GM12875 (cell line): ENCODE results near the gene COPZ1.
A peak's percentile ranks its signal among the peaks of the same experiment; 100 is the strongest.

Source experiments
- H3K4me3 ChIP-seq: one replicate; pipeline ENCODE4 v1.5.1; 2011; ENCODE audit warnings: low read depth, low read length, control low read depth
- CTCF ChIP-seq: IDR thresholded peaks from 2 replicates; pipeline ENCODE4 v1.5.1; 2011; ENCODE audit warnings: low read depth, mild to moderate bottlenecking, control low read depth, inconsistent platforms, low read length, moderate library complexity, borderline replicate concordance; ENCODE audit not compliant: insufficient read depth

The COPZ1 gene

DNA sequence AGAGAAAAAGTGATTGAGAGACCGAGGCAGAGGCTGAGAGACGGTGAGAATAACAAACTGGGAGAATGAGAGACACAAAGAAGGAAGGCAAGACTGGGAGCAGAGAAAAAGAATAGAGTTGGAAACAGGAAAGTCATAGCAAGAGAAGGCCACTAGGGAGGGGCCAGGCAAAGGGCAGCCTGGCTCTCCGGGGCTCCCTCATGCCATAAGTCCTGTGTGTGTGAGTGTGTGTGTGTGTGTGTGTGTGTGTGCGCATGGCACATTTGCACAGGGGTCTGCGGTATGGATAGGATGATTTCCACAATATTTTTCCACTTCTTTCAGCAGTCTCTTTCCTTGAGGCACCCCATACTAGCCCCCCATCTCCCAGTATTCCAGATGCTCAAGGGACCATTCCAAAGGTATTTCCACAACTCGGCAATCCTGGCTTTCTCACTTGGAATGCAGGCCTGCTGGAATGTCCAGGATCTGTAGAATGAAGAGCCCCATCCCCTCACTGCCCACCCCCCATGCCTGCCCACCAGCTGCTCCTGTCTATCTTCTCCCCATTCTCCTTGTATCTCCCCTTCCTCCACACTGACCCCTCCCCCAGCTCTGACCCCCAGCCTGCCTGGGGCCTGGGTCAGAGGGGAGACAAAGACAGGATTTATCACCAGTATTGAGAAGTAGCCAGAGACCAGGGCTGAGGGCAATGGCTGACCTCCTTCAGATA lies 30.3 kb downstream of the COPZ1 start:
- no peak for TF ChIP-seq CTCF
- no peak overlapping the region for H3K4me3 ChIP-seq

DNA sequence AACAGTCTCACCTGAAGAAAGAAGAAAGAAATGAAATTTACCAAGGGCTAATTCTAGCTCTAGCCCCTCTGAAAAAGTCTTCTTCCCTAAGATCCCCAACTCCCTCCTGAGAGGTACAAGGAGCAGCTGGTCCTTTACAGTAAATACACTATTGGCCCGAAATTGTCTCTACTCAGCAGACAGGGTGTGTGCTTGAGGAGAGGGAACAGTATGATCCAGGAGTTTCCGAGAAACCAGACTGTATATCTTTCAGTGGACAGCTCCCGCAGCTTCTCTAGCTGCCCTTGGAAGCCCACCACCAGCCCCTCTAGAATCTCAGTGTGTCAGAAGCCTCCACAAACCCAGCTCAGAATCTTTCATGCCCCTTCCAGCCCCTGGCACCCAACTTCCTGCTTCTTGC lies 31.3 kb downstream of the COPZ1 start:
- TF ChIP-seq CTCF = no peak
- no peak overlapping the region for H3K4me3 ChIP-seq

- H3K4me3 ChIP-seq = no peak overlapping the region
- no peak for TF ChIP-seq CTCF
Observed at GRCh38 chr12:54356951-54357356, 32.0 kb downstream of the COPZ1 start.

DNA sequence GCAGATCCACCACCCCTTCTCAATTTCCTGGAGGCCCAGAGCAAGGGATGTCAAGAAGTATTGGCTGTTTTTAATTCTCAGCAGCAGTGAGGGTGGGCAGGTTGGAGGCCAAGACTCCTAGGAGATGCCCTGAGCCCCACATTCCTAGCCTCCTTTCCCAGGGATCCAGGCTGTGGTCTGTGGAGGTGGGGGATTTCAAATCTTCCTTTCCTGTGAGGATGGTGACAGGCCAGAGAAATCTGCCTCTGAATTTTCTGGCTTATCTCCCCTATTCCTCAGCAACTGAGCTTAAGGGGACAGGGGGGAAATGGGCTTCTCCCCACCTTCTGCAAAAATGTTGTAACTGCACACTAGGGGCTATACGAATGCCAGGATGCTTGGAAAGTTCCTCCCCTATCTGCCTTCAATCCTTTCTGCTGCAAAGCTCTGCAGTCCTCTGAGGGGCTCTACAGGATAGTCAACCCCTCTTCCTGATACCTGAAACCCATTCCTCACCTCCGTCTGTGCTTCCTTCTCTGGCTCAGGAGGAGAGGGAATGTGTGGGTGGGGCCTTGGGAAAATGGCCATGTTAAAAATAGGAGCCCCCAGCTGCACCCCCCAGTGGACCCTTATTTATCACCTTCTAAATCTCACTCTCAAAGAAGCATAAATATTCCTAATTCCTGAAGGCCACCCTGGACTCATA lies 32.7 kb downstream of the COPZ1 start:
- TF ChIP-seq CTCF = no peak
- H3K4me3 ChIP-seq = no peak overlapping the region

GRCh38 chr12:54358191-54358944 lies 33.4 kb downstream of the COPZ1 start:
- no peak for TF ChIP-seq CTCF
- peak overlapping the region; percentile 57 for H3K4me3 ChIP-seq

DNA sequence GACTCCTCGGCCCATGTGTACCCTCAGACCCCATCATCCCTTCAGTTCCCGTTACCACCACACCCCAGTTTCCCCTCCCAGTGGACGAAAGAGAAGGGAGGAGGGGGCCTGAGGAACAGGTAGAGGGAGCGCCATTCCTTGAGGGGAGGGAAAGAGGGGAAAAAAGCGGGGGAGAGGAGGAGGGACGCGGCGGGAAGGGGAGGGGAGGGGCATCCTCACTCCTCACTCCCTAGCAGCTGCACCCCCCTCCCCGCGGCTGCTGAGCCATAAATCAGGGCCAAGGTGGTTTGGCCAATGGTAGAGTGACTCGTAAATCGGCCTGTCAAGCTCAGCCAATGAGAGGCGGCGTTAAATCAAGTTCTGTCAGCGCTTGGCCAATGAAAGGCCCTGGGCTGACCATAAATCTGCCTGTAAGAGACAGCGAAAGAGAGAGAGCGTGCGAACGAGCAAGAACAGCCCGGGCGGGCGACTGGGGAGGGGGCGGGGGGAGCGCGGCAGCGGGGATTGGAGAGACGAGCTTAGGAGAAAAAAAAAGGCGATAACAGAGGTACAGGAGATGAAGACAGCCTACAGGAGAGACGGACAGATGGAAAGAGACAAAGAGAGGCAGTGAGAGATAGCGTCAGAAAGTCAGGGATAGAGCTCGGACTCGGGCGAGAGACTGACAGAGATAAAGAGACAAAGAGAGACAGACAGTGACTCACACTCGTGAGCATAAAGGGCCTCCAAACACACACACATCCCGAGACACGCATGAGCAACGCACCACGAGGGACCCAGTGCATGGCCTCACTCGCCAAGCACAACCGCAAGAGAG lies 34.2 kb downstream of the COPZ1 start:
- peak overlapping the region; percentile 67 for H3K4me3 ChIP-seq
- no peak for TF ChIP-seq CTCF
